Measurements from ENCODE around the gene RALGAPA2. TPM values are rescaled to one million over a fixed set of nuclear protein-coding genes. Genes with fewer than 3 reads are reported as not detected.
A peak's percentile ranks its signal among the peaks of the same experiment; 100 is the strongest.

The RALGAPA2 gene
- total and polyA plus RNA-seq, 2 donors = 15.3 to 41.6 TPM

DNA sequence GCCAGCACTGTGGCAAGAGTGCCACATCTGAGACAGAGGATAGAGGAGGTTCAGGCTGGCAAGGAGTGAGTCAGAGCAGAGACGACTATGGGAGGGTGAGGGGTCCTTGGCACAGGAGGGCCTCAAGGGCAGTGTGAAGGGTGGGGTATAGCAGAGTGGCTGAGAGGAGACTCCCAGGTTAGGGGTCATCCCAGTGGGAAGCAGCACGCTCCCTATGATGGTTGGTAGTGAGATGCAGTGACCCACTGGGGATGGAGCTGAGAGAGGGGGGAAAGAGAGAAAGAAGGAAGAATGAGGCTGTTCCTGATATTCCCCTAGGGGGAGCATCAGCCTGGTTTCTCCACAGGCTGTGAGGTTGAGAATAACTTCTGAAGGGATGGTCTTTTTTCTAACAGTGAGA lies 247.2 kb downstream of the RALGAPA2 start:
- H3K4me1 ChIP-seq (ENCODE audit: insufficient read depth) = no peaks in the 10 kb centered on the region
- H3K27ac ChIP-seq (ENCODE audit: low read depth) = no peak overlapping the region
- H3K36me3 ChIP-seq (ENCODE audit: insufficient read depth) = no peaks in the 10 kb centered on the region
- 89% methylated on average over 2 of the region's 2 CpGs for WGBS
- DNase-seq (ENCODE audit: extremely low spot score) = no peak
- no peak overlapping the region for H3K4me3 ChIP-seq (ENCODE audit: low read depth, low read length)

DNA sequence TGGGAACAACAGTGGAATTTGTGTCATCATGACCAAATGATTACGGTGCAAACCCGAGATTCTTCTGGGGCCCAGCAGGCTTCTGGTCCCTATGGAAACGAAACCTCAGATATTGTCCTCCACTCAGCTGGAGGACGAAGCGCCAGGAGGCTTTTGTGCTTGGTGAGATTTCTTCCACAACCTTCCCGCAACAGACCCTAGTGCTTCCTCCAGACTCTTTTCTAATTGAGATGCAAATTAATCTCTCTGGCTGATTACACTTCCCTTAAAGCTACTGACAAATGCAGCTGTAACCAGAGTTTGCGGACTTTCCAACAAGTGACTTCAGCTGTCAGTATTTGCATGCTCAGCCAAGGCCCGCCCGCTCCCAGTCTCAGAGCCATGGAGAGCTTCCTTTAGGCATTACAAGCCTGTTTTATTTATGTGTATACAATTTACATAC lies 248.5 kb downstream of the RALGAPA2 start:
- 74% methylated on average over 9 of the region's 9 CpGs for WGBS
- Histone ChIP-seq H3K27ac (ENCODE audit: low read depth) (no peak overlapping the region), H3K4me3 (ENCODE audit: low read depth, low read length) (no peak overlapping the region), H3K36me3 (ENCODE audit: insufficient read depth) (no peaks in the 10 kb centered on the region), H3K4me1 (ENCODE audit: insufficient read depth) (no peaks in the 10 kb centered on the region)
- no peak for DNase-seq (ENCODE audit: extremely low spot score)

DNA sequence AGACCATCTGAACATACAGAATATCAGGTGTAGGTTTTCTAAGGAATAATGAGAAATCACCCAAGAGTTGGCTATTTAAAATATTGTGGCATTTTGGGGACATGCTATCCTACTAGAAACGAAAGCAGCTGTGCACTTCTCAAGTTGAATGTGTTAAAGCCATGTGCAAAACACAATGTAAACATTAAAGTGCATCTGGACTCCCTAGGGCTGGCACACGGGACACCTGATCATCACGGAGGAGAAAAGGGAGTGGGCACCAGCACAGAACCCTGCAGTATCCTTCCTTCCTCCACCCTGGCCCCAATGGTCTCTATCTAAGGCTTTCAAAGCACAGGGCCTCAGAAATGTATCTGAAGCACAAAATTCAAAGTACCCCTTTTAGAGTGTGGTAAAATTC lies 250.3 kb downstream of the RALGAPA2 start:
- Histone ChIP-seq H3K4me1 (ENCODE audit: insufficient read depth) (no peaks in the 10 kb centered on the region), H3K36me3 (ENCODE audit: insufficient read depth) (no peaks in the 10 kb centered on the region), H3K27ac (ENCODE audit: low read depth) (no peak overlapping the region), H3K4me3 (ENCODE audit: low read depth, low read length) (no peak overlapping the region)
- WGBS = 81% methylated on average over 3 of the region's 3 CpGs
- DNase-seq (ENCODE audit: extremely low spot score) = no peak

- no peaks in the 10 kb centered on the region for H3K36me3 ChIP-seq (ENCODE audit: insufficient read depth)
- 91% methylated on average over 2 of the region's 2 CpGs for WGBS
- H3K4me3 ChIP-seq (ENCODE audit: low read depth, low read length) = no peak overlapping the region
- DNase-seq (ENCODE audit: extremely low spot score) = no peak
- no peaks in the 10 kb centered on the region for H3K4me1 ChIP-seq (ENCODE audit: insufficient read depth)
- H3K27ac ChIP-seq (ENCODE audit: low read depth) = no peak overlapping the region
These were observed 250.9 kb downstream of the RALGAPA2 start for GRCh38 chr20:20461551-20461950.

GRCh38 chr20:20459726-20460125 lies 252.7 kb downstream of the RALGAPA2 start:
- 93% methylated on average over 5 of the region's 5 CpGs for WGBS

GRCh38 chr20:20457392-20458126 lies 254.9 kb downstream of the RALGAPA2 start:
- Histone ChIP-seq H3K4me1 (ENCODE audit: insufficient read depth) (no peaks in the 10 kb centered on the region), H3K27ac (ENCODE audit: low read depth) (no peak overlapping the region), H3K36me3 (ENCODE audit: insufficient read depth) (no peaks in the 10 kb centered on the region), H3K4me3 (ENCODE audit: low read depth, low read length) (no peak overlapping the region)
- WGBS = 87% methylated on average over 15 of the region's 15 CpGs
- DNase-seq (ENCODE audit: extremely low spot score) = no peak

More at GRCh38 chr20:20459726-20460125, 252.7 kb downstream of the RALGAPA2 start:
- no peak for DNase-seq (ENCODE audit: extremely low spot score)
- H3K36me3 ChIP-seq (ENCODE audit: insufficient read depth) = no peaks in the 10 kb centered on the region
- H3K27ac ChIP-seq (ENCODE audit: low read depth) = no peak overlapping the region
- no peaks in the 10 kb centered on the region for H3K4me1 ChIP-seq (ENCODE audit: insufficient read depth)
- no peak overlapping the region for H3K4me3 ChIP-seq (ENCODE audit: low read depth, low read length)

GRCh38 chr20:20456741-20457140 lies 255.7 kb downstream of the RALGAPA2 start:
- no peak overlapping the region for H3K4me3 ChIP-seq (ENCODE audit: low read depth, low read length)

DNA sequence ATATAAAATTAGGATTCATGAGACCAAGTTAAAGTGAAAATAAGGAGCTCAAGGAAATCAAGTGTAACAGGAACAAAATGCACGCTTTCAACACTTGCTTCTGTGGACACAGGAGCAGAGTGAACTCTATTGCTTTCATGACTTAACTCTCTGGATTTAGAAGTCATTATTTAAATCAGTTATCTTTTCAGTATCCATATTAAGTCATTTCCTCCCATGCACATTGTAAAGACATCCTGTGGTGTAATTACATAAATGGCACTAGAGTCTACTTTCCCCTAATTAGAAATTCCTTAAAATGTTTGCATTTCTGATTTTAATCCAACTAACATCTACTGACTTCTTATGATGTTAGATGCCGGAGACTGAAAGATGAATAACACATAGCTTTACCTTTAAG lies 256.5 kb downstream of the RALGAPA2 start:
- no peak for DNase-seq (ENCODE audit: extremely low spot score)
- Histone ChIP-seq H3K4me1 (ENCODE audit: insufficient read depth) (no peaks in the 10 kb centered on the region), H3K36me3 (ENCODE audit: insufficient read depth) (no peaks in the 10 kb centered on the region), H3K27ac (ENCODE audit: low read depth) (no peak overlapping the region), H3K4me3 (ENCODE audit: low read depth, low read length) (no peak overlapping the region)
- 97% methylated on average over 2 of the region's 2 CpGs for WGBS

More at GRCh38 chr20:20456741-20457140, 255.7 kb downstream of the RALGAPA2 start:
- Histone ChIP-seq H3K36me3 (ENCODE audit: insufficient read depth) (no peaks in the 10 kb centered on the region), H3K4me1 (ENCODE audit: insufficient read depth) (no peaks in the 10 kb centered on the region), H3K27ac (ENCODE audit: low read depth) (no peak overlapping the region)
- DNase-seq (ENCODE audit: extremely low spot score) = no peak
- WGBS = 88% methylated on average over 2 of the region's 2 CpGs

DNA sequence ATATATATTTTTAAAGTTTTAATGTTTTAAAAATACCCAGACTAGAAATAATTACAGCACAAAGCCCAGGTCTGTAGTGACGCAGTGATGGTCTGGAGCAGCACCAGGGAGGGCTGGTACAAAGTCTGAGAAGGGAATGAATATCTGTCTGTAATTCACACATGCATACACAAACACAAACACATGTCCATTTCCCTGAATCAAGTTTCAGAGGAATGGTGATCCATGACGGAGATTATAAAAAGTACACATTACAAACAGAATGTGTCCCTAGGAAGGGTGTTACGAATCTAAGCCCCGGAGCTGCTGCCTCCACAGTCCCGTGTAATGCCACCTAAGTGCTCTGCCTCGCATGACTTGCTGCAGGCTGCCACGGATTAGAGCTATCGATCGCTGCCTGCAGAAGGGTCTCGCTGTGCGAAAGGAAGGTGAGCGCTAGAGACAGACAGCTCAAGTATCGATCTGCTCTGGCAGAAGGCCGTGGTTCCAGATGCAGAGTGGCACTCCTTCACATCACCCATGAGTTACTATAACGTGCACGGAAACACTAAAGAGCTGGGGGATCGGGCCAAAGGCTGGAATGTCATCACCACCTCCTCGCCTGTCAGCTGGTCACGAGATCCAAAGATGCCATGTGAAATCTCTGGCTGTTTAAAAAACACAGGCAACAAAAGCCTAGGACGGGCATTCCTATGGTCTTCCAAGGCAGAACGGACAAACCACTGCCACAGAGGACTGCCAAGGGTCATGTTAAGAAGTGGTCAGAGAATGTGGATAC lies 257.4 kb downstream of the RALGAPA2 start:
- Histone ChIP-seq H3K27ac (ENCODE audit: low read depth) (no peak overlapping the region), H3K36me3 (ENCODE audit: insufficient read depth) (no peaks in the 10 kb centered on the region), H3K4me1 (ENCODE audit: insufficient read depth) (no peaks in the 10 kb centered on the region), H3K4me3 (ENCODE audit: low read depth, low read length) (no peak overlapping the region)
- no peak for DNase-seq (ENCODE audit: extremely low spot score)
- WGBS = 96% methylated on average over 21 of the region's 21 CpGs

- Histone ChIP-seq H3K27ac (ENCODE audit: low read depth) (no peak overlapping the region), H3K36me3 (ENCODE audit: insufficient read depth) (no peaks in the 10 kb centered on the region), H3K4me3 (ENCODE audit: low read depth, low read length) (no peak overlapping the region), H3K4me1 (ENCODE audit: insufficient read depth) (no peaks in the 10 kb centered on the region)
- no peak for DNase-seq (ENCODE audit: extremely low spot score)
- WGBS = 93% methylated on average over 4 of the region's 4 CpGs
These were observed 258.1 kb downstream of the RALGAPA2 start for GRCh38 chr20:20454367-20454766.

- no peak overlapping the region for H3K4me3 ChIP-seq (ENCODE audit: low read depth, low read length)
- WGBS = 26% methylated on average over 19 of the region's 19 CpGs
- no peaks in the 10 kb centered on the region for H3K36me3 ChIP-seq (ENCODE audit: insufficient read depth)
- no peaks in the 10 kb centered on the region for H3K4me1 ChIP-seq (ENCODE audit: insufficient read depth)
- no peak overlapping the region for H3K27ac ChIP-seq (ENCODE audit: low read depth)
- DNase-seq (ENCODE audit: extremely low spot score) = peak; percentile 25
These were observed 260.2 kb downstream of the RALGAPA2 start for GRCh38 chr20:20452254-20452676.

DNA sequence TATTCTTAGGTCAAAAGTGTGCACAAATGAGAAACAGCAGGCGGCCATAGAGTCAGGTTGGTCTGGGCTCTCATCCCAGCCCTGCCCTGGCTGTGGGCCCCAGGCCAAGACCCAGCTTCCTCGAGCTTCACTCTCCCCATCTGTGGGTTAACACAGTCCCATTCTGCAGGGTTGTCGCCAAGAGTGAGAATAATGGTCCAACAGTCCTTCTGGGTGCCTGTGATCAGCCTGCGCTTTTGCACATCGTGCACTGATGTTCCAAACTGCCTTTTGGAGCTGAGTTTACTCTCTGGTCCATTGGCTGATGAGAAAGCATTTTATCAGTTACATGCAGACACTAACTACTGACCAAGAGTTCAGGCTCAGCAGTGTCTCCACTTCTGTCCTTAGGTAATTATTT lies 261.9 kb downstream of the RALGAPA2 start:
- Histone ChIP-seq H3K4me1 (ENCODE audit: insufficient read depth) (no peaks in the 10 kb centered on the region), H3K4me3 (ENCODE audit: low read depth, low read length) (no peak overlapping the region), H3K27ac (ENCODE audit: low read depth) (no peak overlapping the region), H3K36me3 (ENCODE audit: insufficient read depth) (no peaks in the 10 kb centered on the region)
- DNase-seq (ENCODE audit: extremely low spot score) = no peak
- whole genome bisulfite sequencing = 51% methylated on average over 5 of the region's 5 CpGs

DNA sequence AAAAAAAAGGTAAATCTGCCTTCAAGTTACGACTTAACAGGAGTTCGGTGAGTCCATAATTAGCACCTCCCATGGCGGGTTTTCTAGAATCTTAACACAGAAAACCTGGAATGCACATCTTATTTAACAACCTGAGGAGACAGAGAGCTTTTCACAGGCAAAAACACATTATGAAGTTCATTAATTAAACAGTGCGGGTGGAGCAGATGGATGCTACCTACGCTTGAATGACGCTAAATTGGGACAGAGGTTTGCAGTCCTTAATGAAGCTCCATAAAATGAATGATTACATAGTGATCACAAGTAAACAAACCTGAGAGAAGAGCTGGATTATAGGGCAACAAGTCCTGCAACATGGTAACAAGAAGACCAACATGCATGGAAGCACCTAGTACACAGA lies 263.6 kb downstream of the RALGAPA2 start:
- Histone ChIP-seq H3K4me1 (ENCODE audit: insufficient read depth) (no peaks in the 10 kb centered on the region), H3K27ac (ENCODE audit: low read depth) (no peak overlapping the region), H3K4me3 (ENCODE audit: low read depth, low read length) (no peak overlapping the region), H3K36me3 (ENCODE audit: insufficient read depth) (no peaks in the 10 kb centered on the region)
- whole genome bisulfite sequencing = 97% methylated on average over 6 of the region's 6 CpGs
- DNase-seq (ENCODE audit: extremely low spot score) = no peak

DNA sequence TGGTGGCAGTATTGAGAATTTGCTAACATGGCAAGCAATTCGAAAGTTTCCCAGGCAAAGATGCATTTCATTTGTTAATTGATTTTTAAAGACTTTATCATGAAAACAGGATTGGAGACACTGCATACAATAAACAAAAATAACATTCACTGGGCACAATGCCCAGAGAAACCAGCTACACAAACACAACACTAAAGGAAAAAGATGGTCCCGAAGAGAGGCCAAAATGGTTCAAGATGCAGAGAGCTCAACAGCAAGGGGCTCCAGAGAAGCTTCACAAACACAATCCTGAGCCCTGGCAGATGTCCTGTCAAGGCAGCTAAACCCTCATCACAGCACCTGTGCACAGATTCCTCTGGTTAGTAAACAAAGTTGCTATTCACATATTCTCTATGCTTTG lies 265.2 kb downstream of the RALGAPA2 start:
- H3K36me3 ChIP-seq (ENCODE audit: insufficient read depth) = no peaks in the 10 kb centered on the region
- no peaks in the 10 kb centered on the region for H3K4me1 ChIP-seq (ENCODE audit: insufficient read depth)
- WGBS = 82% methylated on average over 2 of the region's 2 CpGs
- no peak overlapping the region for H3K27ac ChIP-seq (ENCODE audit: low read depth)
- H3K4me3 ChIP-seq (ENCODE audit: low read depth, low read length) = no peak overlapping the region
- no peak for DNase-seq (ENCODE audit: extremely low spot score)

Measured in urinary bladder (tissue), 4 donors.